ENCODE results near the gene HEATR1.
"Not testable (repeated sequence)": the region's sequence is repeated elsewhere in the genome, so short reads cannot be mapped to it uniquely, and the experiment has no call there.

HEATR1 gene

GRCh38 chr1:236603991-236604904, at the start of gene HEATR1:
HEATR1 (minus strand) TSS chr1:236604516; CDS start chr1:236604095, 421 bp downstream.
- peak; percentile 75 to 88 (median 76) for DNase-seq (ENCODE audit: low read depth in 4 of 4, low spot score in 1 of 4)

DNA sequence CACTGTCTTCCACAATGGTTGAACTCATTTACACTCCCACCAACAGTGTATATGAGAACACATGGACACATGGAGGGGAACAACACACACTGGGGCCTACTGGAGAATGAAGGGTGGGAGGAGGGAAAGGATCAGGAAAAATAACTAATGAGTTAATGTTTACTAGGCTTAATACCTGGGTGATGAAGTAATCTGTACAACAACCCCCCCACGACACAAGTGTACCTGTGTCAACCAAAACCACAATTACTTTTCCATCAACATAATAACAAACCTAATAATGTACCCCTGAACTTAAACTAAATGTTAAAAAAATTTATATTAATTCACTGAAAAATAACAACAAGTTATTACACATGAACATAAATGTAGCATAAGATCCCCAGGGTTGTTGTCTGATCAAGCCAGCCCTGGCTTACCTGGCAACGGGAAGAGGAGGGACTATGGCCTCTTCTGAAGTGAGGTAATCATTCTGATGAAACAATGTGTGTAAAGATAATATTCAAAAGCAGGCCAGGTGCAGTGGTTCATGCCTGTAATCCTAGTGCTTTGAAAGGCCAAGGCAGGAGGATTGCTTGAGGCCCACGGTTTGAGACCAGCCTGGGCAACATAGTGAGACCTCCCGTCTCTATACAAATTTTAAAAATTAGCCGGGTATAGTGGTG, 40.8 kb upstream of the HEATR1 start:
- DNase-seq (ENCODE audit: low read depth in 4 of 4, low spot score in 1 of 4): no peak

DNA sequence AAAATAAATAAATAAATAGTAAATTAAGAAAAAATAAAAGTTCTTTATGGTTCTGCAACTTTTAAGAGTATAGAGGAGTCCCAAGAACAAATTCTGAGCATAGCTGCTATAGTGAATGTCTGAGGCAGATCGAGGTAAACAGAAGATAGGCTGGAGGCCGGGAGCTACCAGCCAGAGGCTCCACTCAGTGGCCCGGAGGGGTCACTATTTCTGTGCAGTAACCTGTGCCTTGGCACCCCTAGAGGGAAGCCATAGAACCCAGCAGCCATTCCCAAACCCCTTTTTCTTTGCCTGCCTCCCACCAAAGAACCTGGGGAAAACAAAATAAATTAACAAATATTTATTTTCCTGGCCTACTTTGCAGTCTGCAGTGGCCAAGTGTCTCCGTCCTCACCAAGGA, 38.4 kb upstream of the HEATR1 start:
- DNase-seq (ENCODE audit: low read depth in 4 of 4, low spot score in 1 of 4): no peak

- DNase-seq (ENCODE audit: low read depth in 4 of 4, low spot score in 1 of 4): no peak
These were observed 35.4 kb upstream of the HEATR1 start for GRCh38 chr1:236639686-236640085.

DNA sequence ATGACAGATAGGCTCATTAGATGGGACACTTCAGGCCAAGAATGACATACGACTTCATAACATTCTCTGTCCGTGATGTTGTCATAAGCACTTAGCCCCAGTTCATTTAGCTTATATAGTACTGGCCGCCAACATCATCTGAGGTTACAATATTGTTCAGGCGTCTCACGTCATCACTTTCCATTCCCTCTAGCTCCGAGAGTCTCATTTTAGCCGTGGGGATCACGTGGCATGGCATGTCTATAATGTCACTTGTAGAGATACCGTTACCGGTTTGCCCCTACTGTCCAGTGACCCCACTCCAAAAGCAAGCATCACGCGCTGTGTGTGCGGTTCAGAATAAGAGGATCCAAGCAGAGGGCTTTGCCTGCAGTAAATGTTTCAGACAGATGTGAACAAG, 34.6 kb upstream of the HEATR1 start:
- DNase-seq (ENCODE audit: low read depth in 4 of 4, low spot score in 1 of 4): no peak

DNA sequence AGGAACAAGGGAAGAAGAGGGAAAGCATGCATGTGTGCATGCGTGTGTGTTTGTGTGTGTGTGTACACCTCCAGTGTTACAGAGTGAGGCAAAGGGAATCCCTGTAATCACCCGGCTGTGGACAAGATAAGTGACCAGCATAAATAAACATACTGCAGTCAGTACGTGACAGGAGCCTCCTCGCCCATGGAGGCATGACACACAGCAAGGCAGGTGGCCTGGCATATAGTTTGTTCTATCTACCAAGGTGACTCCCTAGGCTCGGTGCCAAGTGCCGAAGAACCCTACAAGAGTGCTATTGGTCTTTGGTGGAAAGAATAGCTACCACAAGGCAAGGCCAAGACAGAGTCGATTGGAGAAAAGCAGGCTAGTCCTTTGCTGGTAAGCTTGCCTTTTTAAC, 31.7 kb upstream of the HEATR1 start:
- no peak for DNase-seq (ENCODE audit: low read depth in 4 of 4, low spot score in 1 of 4)

DNA sequence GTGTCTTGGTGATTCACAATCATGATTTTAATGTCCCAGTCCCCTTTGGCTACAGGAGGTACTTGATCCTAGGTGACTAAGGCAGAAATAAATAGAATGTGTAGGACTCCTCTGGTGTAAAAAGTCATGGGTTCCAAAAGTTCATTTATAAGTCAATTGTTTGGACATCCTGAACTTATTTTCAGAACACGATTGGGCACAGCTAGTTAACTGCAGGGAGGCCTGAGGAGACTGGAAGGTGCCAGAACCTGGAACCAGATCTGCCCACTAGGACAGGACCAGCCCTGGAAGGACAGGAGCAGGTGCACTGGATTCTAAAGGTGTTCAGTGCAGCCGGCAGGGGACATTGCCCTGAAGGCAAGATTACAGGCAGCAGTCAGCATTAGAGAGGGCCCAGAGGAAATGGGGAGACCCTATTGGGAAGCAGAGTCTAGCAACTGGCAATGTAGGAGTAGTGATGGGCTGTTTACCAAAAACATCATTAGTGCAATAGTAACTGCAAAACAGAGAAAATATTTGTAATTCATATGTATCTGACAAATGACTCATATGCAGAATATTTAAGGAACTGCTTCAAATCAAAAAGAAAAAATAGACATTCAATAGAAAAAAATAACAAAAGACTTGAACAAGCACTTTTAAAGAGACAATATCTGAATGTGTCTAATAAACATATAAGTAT, 23.6 kb upstream of the HEATR1 start:
- DNase-seq (ENCODE audit: low read depth in 4 of 4, low spot score in 1 of 4): no peak

GRCh38 chr1:236623371-236624166, 19.3 kb upstream of the HEATR1 start:
- DNase-seq (ENCODE audit: low read depth in 4 of 4, low spot score in 1 of 4): no peak

- no peak for DNase-seq (ENCODE audit: low read depth in 4 of 4, low spot score in 1 of 4)
These were observed 18.1 kb upstream of the HEATR1 start for GRCh38 chr1:236622407-236622806.

DNA sequence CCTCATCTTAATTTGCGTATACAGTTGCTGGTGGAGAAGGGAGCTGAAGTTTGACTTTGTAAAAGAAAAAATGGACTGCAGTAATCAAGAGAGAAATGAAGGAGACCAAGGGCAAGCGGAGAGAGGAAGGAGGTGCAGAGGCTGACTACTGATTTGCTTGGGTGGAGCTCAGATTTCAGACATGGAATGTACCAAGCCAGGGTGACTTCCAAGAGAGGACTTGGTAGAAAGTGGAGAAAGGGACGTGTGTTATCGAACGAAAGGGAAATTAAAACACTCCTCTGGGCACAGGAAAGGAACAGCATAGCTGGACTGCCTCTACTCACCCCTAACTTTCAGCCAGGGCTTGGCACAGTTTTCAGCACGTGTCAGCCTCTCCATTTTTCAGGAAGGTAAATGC, 15.1 kb upstream of the HEATR1 start:
- DNase-seq (ENCODE audit: low read depth in 4 of 4, low spot score in 1 of 4): no peak

GRCh38 chr1:236618507-236618906, 14.2 kb upstream of the HEATR1 start:
- DNase-seq (ENCODE audit: low read depth in 4 of 4, low spot score in 1 of 4): no peak

DNA sequence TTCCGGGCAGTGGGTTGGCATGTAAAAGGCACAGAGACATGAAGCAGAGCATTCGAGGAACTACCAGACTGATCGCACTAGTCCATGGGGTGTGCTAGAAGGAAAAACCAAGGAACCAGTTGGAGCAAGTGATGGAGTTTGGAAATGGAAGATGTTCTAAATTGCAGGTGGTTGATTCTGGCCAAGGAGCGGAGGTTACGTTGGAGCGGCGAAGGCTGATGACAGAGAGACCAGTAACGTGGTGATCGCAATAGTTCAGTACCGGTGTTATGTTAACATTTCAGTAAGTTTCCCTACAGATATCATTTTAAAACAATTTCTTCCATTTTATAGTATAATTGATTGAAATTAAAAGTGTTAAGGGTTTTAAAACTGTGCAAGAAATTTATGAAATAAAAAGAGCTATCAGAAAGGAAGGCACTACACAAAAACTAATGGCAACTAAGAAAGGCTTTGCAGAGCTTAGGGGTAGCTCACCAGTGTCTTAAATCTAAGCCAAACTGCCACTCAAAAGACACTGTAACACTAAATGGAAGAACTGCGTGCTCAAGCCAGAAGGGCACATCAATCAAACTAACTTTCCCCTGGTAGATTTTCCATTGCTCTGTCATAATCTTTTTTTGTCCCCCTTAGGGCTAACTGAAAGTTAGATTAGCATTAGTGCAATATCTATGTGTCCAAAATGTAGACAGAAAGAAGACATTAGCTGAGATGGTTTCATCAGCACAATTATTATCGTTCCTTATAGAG, 11.3 kb upstream of the HEATR1 start:
- DNase-seq (ENCODE audit: low read depth in 4 of 4, low spot score in 1 of 4): no peak

- DNase-seq (ENCODE audit: low read depth in 4 of 4, low spot score in 1 of 4): no peak
These were observed 8.0 kb upstream of the HEATR1 start for GRCh38 chr1:236612349-236612748.

DNA sequence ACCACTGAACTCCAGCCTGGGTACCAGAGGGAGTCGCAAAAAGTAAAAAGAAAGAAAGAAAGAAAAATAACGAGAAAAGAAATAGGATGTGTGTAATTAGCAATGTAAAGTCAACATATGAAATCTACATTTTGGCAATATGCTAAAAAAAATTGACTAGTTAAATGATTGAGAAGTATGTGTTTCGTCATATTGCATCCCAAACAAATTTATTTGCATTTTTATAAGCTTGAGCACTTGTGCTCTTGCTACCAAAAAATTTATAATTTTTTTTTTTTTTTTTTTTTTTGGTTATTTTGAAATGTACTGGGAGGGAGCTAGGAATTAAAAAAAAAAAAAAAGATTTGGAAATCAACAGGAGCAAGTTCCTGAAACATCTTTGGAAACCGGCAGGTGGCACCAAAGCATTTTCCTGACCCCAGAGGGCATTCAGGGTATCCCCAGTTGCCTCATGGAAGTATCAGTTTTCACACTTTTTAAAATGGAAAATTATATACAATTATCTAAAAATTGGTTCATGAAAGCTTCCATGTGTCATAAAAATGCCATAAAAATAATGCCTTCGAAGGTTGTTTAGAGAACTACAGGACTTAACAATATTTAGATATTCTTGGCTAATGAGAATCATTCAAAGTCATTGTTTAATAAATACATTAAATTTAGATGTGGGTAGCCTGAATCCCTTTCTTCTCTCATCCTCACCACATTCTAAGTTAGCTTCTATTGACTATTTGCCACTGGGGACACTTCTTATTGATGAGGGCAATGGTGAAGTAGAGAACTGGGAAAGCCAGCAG, 4.8 kb upstream of the HEATR1 start:
- DNase-seq (ENCODE audit: low read depth in 4 of 4, low spot score in 1 of 4): peak in 1 of 4 experiments; percentile 17

DNA sequence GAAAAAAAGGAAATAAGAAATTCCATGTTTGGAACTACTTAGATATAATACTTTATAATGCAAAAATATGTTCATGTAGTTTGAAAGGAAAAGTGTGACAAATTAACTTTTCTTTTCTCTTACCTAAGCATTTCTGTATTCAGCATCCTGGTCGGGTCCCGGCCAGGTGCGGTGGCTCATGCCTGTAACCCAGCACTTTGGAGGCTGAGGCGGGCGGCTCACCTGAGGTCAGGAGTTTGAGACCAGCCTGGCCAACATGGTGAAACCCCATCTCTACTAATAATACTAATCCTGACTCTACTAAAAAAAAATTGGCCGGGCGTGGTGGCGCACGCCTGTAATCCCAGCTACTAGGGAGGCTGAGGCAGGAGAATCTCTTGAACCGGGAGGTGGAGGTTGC, 3.3 kb upstream of the HEATR1 start:
- DNase-seq (ENCODE audit: low read depth in 4 of 4, low spot score in 1 of 4): not testable (repeated sequence)

GRCh38 chr1:236604905-236605806, 840 bp upstream of the HEATR1 start:
- DNase-seq (ENCODE audit: low read depth in 4 of 4, low spot score in 1 of 4): no peak

DNA sequence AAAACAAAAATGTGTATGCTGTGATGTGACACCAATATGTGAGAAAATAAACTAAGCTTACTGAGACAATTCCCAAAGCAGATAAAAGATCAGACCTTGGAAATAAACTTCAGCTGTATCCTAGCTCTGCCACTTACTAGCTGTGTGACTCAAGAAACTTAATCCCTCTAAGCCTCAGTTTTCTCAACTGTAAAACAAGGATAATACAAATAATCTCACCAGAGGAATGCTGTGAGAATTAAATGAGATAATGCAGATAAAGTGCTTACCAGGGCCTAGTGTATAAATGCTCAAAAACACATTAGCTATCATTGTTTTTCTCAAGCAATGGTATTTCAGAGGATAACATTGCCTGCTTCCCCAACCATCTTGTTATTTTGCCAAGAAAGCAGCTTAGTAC, 2.1 kb downstream of the HEATR1 start:
- no peak for DNase-seq (ENCODE audit: low read depth in 4 of 4, low spot score in 1 of 4)

DNA sequence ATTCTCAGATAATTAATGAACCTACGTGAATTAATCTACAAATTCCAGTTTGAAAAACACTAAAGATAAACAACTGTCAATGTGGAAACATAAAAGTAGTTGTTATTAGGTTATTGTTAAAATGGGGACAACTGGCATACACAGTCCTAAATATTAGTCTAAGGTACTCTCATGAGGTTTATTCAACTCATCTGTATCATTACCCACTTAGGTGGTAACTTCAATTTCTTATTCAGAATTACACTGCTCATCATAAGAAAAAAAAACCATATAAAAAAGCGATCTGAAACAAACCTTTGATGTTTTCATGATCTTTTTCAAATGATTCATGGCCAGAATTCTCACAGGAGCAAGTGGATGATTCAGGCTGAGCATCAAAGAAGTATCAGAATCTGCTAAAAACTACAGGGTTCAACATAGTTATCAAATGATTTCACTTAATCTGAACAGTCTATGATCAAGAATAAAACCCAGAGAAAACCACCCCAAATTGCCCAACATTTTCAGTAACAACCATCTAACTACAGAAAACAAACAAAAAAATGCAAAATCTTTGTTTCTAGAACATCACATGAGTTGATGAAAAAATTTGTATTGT, 13.7 kb downstream of the HEATR1 start:
- no peak for DNase-seq (ENCODE audit: low read depth in 4 of 4, low spot score in 1 of 4)

Data from stimulated activated CD4-positive, alpha-beta T cell treated with anti-CD3 and anti-CD28 coated beads, Interleukin-1b, Interleukin-23, amount 100 ng/mL, for 24 hours (primary cell).